Measurements from ENCODE around the gene SLN.
"Not testable (repeated sequence)": the region's sequence is repeated elsewhere in the genome, so short reads cannot be mapped to it uniquely, and the experiment has no call there.

Gene SLN

DNA sequence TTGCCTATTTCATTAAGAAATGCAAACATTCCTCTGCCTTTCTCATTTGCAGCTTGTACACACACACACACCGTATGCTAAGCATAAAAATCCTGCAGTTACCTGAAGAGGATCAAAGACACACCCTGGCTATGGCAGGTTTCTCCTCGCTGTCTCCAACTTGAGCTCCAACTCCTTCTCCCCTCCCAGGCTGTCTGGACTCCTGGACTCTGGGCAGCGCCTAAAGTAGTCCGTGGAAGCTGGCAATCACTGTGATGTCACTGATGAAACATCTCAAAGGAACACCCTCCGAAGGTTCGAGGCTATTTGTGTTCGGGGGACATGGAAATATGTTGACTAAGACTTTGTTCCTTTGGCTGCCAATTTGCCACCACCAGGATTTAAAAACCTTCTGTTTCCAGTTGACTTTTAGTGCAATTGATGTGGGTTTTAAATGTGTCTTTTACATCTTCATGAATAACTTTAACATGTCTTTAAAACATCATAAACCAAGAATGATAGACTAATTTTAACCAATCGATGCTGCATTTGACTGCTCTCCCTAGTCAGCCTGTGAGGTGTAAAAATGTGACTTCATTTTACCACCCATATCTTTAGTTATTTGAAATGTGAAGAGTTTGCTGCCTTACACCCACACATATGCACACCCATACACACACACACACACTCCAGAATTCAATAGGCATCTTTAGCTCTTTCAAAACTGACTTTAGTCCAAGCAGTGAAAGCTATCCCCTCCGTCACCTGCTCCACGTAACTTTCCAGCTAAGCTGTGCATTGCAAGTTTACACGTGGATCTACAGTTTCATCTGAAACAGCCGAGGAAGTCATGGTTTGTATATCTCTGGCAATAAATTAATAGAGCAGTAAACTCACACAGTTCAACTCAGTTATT is at the start of gene SLN:
Gene SLN (minus strand): TSS at position 196 of the 895 bp plus-strand sequence.
- in situ Hi-C loops (cut with HindIII; ENCODE audit: low sequenced_read_pairs): no loop called here
- no peak for DNase-seq (ENCODE audit: low read depth)

DNA sequence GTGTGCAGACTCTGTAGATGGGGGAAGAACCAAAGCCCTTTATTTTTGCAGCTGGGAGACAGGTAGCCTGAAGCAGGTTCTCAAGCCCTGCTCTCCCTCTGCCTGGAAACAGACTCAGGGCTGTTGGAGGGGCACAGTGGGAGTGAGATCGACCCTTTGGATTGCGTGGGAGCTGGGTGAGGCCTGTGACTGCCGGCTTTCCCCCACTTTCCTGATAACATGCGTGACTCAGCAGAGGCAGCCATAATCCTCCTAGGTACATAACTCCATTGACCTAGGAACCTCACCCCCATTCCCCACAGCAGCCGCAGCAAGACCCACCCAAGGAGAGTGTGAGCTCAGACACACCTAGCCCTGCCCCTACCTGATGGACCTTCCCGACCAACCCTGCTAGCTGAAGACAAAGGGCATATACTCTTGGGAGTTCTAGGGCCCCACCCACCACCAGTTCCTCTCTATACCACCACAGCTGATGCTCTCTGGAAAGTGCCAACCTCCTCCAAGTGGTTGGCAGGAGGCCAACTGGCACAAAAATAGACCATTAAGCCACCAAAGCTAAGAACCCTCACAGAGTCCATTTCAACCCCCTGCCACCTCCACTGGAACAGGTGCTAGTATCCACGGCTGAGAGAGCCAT is 47.0 kb upstream of the SLN start:
- in situ Hi-C loops (cut with HindIII; ENCODE audit: low sequenced_read_pairs); DNase-seq (ENCODE audit: low read depth); H3K4me3 ChIP-seq (ENCODE audit: low read depth, low read length): not testable (repeated sequence)

More for the DNA sequence above, at the start of gene SLN:
- H3K4me3 ChIP-seq (ENCODE audit: low read depth, low read length): no peak within 1 kb of the TSS
- TF ChIP-seq, protein P1, sequence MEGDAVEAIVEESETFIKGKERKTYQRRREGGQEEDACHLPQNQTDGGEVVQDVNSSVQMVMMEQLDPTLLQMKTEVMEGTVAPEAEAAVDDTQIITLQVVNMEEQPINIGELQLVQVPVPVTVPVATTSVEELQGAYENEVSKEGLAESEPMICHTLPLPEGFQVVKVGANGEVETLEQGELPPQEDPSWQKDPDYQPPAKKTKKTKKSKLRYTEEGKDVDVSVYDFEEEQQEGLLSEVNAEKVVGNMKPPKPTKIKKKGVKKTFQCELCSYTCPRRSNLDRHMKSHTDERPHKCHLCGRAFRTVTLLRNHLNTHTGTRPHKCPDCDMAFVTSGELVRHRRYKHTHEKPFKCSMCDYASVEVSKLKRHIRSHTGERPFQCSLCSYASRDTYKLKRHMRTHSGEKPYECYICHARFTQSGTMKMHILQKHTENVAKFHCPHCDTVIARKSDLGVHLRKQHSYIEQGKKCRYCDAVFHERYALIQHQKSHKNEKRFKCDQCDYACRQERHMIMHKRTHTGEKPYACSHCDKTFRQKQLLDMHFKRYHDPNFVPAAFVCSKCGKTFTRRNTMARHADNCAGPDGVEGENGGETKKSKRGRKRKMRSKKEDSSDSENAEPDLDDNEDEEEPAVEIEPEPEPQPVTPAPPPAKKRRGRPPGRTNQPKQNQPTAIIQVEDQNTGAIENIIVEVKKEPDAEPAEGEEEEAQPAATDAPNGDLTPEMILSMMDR (IDR thresholded peaks at IDR 0.05; ENCODE audit: low read depth, low read length, missing control alignments): no peak

DNA sequence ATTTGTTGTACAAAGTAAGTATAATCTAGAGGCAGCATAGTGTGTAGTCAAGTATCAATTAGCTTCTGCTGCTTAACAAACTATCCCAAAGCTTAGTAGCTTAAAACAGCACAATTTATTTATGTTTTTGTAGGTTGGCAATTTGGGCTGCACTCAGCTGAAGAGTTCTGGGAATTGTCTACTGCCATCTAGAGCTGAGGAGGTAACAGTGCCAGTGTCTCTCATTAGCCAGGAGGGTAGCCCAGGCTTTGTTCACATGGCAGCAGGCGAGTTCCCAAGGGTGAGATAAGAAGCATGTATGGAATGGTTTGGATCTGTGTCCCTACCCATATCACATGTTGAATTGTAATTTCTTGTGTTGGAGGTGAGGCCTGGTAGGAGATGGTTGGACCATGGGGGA is 45.8 kb upstream of the SLN start:
- no peak for DNase-seq (ENCODE audit: low read depth)
- TF ChIP-seq, protein P1 (IDR thresholded peaks at IDR 0.05; ENCODE audit: low read depth, low read length, missing control alignments): no peak
- in situ Hi-C loops (cut with HindIII; ENCODE audit: low sequenced_read_pairs): no loop called here
- no peak overlapping the region for H3K4me3 ChIP-seq (ENCODE audit: low read depth, low read length)

GRCh38 chr11:107756553-107756952 is 44.7 kb upstream of the SLN start:
- DNase-seq (ENCODE audit: low read depth): no peak
- in situ Hi-C loops (cut with HindIII; ENCODE audit: low sequenced_read_pairs): no loop called here

DNA sequence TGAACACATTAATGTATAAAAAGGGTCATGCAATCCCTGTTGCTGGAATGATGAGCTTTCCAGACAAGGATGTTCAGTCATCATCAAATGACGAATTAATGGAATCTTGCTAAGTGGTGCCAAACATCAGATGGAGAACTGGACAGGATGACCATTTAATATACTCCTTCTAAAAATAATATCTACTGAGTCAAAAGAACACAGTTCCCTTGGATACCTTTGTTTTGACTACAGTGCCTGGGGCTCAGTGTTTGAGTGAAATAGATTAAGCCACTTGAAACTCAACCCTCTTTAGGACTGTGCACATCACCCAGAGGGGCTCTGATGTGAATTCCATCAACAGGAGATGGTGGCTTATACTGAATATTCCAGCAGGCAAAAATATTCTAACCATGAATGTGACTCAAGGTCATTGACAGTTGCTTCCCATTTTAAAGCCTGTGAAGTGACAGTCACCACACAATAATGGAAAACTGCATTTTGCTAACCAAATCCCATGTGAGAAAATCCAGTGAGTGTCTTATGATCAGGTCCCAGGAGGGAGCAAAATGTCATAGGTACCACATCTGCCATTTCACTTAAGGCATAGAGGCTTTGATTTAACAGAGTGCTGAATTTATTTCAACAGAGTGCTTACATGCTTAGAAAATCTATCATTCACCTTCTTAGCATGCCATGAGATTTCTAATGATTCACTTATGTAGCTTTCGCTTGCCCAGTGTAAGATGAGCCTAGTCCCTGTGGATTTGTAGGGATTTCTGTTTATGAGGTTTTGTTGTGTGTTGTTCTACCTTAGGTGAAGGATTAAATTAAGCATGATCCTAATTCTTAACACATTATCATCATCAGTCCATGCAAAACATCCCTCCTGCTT is 41.3 kb upstream of the SLN start:
- H3K4me3 ChIP-seq (ENCODE audit: low read depth, low read length): no peak overlapping the region
- TF ChIP-seq, protein P1 (IDR thresholded peaks at IDR 0.05; ENCODE audit: low read depth, low read length, missing control alignments): no peak
- no peak for DNase-seq (ENCODE audit: low read depth)
- in situ Hi-C loops (cut with HindIII; ENCODE audit: low sequenced_read_pairs): no loop called here

More at GRCh38 chr11:107756553-107756952, 44.7 kb upstream of the SLN start:
- no peak overlapping the region for H3K4me3 ChIP-seq (ENCODE audit: low read depth, low read length)
- TF ChIP-seq, protein P1 (IDR thresholded peaks at IDR 0.05; ENCODE audit: low read depth, low read length, missing control alignments): no peak

GRCh38 chr11:107752508-107752907 is 40.7 kb upstream of the SLN start:
- TF ChIP-seq, protein P1 (IDR thresholded peaks at IDR 0.05; ENCODE audit: low read depth, low read length, missing control alignments): no peak
- no peak overlapping the region for H3K4me3 ChIP-seq (ENCODE audit: low read depth, low read length)
- no peak for DNase-seq (ENCODE audit: low read depth)
- in situ Hi-C loops (cut with HindIII; ENCODE audit: low sequenced_read_pairs): no loop called here

All from astrocyte of the cerebellum (primary cell).